ENCODE data around the gene CRNKL1. TPM values are rescaled to one million over a fixed set of nuclear protein-coding genes. Genes with fewer than 3 reads are reported as not detected.

The CRNKL1 gene
- total RNA-seq, 1 experiment from 2014 or later = 50.8 TPM

Other genes with a start within 250 kb of the CRNKL1 start
- gene NAA20, start 35.1 kb downstream of the CRNKL1 start, total RNA-seq (2014; rRNA removed; shearing (Covaris generic)) = 92.8 and 106 TPM in 2 replicates
- 0.16 and 0.22 TPM in 2 replicates for gene CFAP61, start 66 bp upstream of the CRNKL1 start, total RNA-seq (2014; rRNA removed; shearing (Covaris generic))

Measured in A172 (cell line).